RWPE1 (cell line): Measurements from ENCODE around the gene SLC26A4.
A peak's percentile ranks its signal among the peaks of the same experiment; 100 is the strongest.

Experiments
- CTCF ChIA-PET: fragments of 350-600 bp; sonication (Branson Sonifier 250); formaldehyde crosslinking; extraction: SDS; loops from one replicate; lab custom pipeline; 2021; lab: Yijun Ruan, JAX
- POLR2A ChIA-PET: fragments of 400-600 bp; formaldehyde crosslinking; extraction: SDS; loops from one replicate; lab custom pipeline; 2020; ENCODE audit warnings: antibody characterized with exemption; ENCODE audit not compliant: low non-redundant PET; lab: Yijun Ruan, JAX
- DNase-seq: peaks from one replicate; pipeline ENCODE4 v3.0.0; 2012; ENCODE audit warnings: low spot score
- H3K27ac ChIP-seq: fragments of 450-650 bp; 2 replicates; pipeline ENCODE4 v1.5.1; 2017
- CTCF ChIP-seq: fragments of 450-650 bp; conservative IDR thresholded peaks from 2 replicates; pipeline ENCODE4 v1.5.1; 2017; ENCODE audit warnings: low read depth, mild to moderate bottlenecking

The SLC26A4 gene

GRCh38 chr7:107743567-107744344, 83.1 kb downstream of the SLC26A4 start, which contains the start of gene CBLL1:
Gene CBLL1, plus strand, starts transcription at chr7:107744142. Its CDS starts 22 bp downstream, at chr7:107744164.
- ChIA-PET CTCF (interaction anchor here (0.5 to 1.2 kb wide), 9 partner anchors 22 to 1639 kb away, joined by 3 to 7 read pairs (median 4); no protein-coding TSS in a partner anchor), POLR2A (interaction anchor here (0.6 kb wide), 1 partner anchor 32 kb away, joined by 3 read pairs; no protein-coding TSS in a partner anchor)
- TF ChIP-seq CTCF = peak; percentile 86
- H3K27ac ChIP-seq = peak within 1 kb of the TSS; percentile 95
- peak; percentile 92 for DNase-seq

- CTCF ChIA-PET = interaction anchor here (0.6 to 0.9 kb wide), 3 partner anchors 124 to 951 kb away, joined by 3 to 4 read pairs (median 3); no protein-coding TSS in a partner anchor
- peak overlapping the region; percentile 95 for H3K27ac ChIP-seq
- no peak for TF ChIP-seq CTCF
- DNase-seq = no peak
- POLR2A ChIA-PET = no interaction called here
Measured at GRCh38 chr7:107744345-107744750, 83.7 kb downstream of the SLC26A4 start.

GRCh38 chr7:107746006-107746405, 85.4 kb downstream of the SLC26A4 start:
- POLR2A ChIA-PET = no interaction called here
- TF ChIP-seq CTCF = no peak
- no peak for DNase-seq
- no peak overlapping the region for H3K27ac ChIP-seq
- CTCF ChIA-PET = no interaction called here

GRCh38 chr7:107751113-107751512, 90.5 kb downstream of the SLC26A4 start:
- TF ChIP-seq CTCF = no peak
- POLR2A ChIA-PET = no interaction called here
- no peak overlapping the region for H3K27ac ChIP-seq
- CTCF ChIA-PET = no interaction called here
- DNase-seq = no peak

- ChIA-PET CTCF (no interaction called here), POLR2A (no interaction called here)
- no peak for DNase-seq
- TF ChIP-seq CTCF = no peak
- no peak overlapping the region for H3K27ac ChIP-seq
Measured at GRCh38 chr7:107754642-107755041, 94.0 kb downstream of the SLC26A4 start.

- DNase-seq = no peak
- ChIA-PET POLR2A (no interaction called here), CTCF (no interaction called here)
- H3K27ac ChIP-seq = no peak overlapping the region
- no peak for TF ChIP-seq CTCF
Measured at GRCh38 chr7:107758667-107759066, 98.0 kb downstream of the SLC26A4 start.
